ENCODE data around the gene F2.

Gene F2

GRCh38 chr11:46759196-46759595 lies 40.2 kb downstream of the F2 start:
- Histone ChIP-seq H3K27ac (ENCODE audit: low read depth, low read length) (no peak overlapping the region), H3K27me3 (ENCODE audit: control insufficient read depth in 5 of 5, insufficient read depth in 4 of 5, low read length in 5 of 5) (no peaks in the 10 kb centered on the region), H3K9me3 (ENCODE audit: control insufficient read depth in 5 of 5, low read length in 5 of 5) (no peaks in the 10 kb centered on the region), H3K9ac (ENCODE audit: low read length in 5 of 5) (no peak overlapping the region), H3K4me1 (ENCODE audit: control insufficient read depth in 5 of 5, insufficient read depth in 5 of 5, low read length in 5 of 5) (no peaks in the 10 kb centered on the region), H3K4me3 (ENCODE audit: low read depth in 1 of 5, low read length in 5 of 5) (no peak overlapping the region), H3K36me3 (ENCODE audit: control insufficient read depth in 5 of 5, insufficient read depth in 5 of 5, low read length in 5 of 5) (peaks cover 56 to 91% (median 80%) of the 10 kb centered on the region in 5 donors)

GRCh38 chr11:46760429-46761128 lies 41.6 kb downstream of the F2 start:
- no peaks in the 10 kb centered on the region for H3K9me3 ChIP-seq (ENCODE audit: control insufficient read depth in 5 of 5, low read length in 5 of 5)
- no peaks in the 10 kb centered on the region for H3K4me1 ChIP-seq (ENCODE audit: control insufficient read depth in 5 of 5, insufficient read depth in 5 of 5, low read length in 5 of 5)
- H3K9ac ChIP-seq (ENCODE audit: low read length in 5 of 5) = no peak overlapping the region
- H3K27me3 ChIP-seq (ENCODE audit: control insufficient read depth in 5 of 5, insufficient read depth in 4 of 5, low read length in 5 of 5) = no peaks in the 10 kb centered on the region
- no peak overlapping the region for H3K4me3 ChIP-seq (ENCODE audit: low read depth in 1 of 5, low read length in 5 of 5)
- H3K36me3 ChIP-seq (ENCODE audit: control insufficient read depth in 5 of 5, insufficient read depth in 5 of 5, low read length in 5 of 5) = peaks cover 60 to 85% (median 77%) of the 10 kb centered on the region in 5 donors
- H3K27ac ChIP-seq (ENCODE audit: low read depth, low read length) = no peak overlapping the region

GRCh38 chr11:46761807-46762206 lies 42.8 kb downstream of the F2 start:
- Histone ChIP-seq H3K36me3 (ENCODE audit: control insufficient read depth in 5 of 5, insufficient read depth in 5 of 5, low read length in 5 of 5) (peaks cover 63 to 81% (median 67%) of the 10 kb centered on the region in 5 donors), H3K27ac (ENCODE audit: low read depth, low read length) (no peak overlapping the region)

DNA sequence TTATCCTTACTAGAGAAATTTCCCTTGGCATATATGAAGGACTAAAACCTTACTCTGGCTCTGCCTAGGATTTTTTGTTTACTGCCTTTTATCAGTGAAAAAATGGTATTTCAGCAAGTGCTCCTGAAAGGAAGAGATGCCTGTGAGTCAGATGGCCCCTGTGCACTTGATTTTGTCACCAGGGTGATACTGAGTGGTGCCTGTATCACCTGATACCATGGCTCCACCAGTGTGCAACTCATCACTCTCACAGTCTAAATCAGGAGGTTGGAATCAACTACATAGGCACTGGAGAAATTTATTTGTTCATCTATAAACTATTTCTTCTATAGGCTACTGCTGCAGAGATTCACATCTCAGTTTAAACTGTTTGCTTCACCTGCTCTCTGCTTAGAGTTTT lies 43.2 kb downstream of the F2 start:
- Histone ChIP-seq H3K4me1 (ENCODE audit: control insufficient read depth in 5 of 5, insufficient read depth in 5 of 5, low read length in 5 of 5) (no peaks in the 10 kb centered on the region), H3K9me3 (ENCODE audit: control insufficient read depth in 5 of 5, low read length in 5 of 5) (no peaks in the 10 kb centered on the region), H3K9ac (ENCODE audit: low read length in 5 of 5) (no peak overlapping the region), H3K27me3 (ENCODE audit: control insufficient read depth in 5 of 5, insufficient read depth in 4 of 5, low read length in 5 of 5) (no peaks in the 10 kb centered on the region), H3K36me3 (ENCODE audit: control insufficient read depth in 5 of 5, insufficient read depth in 5 of 5, low read length in 5 of 5) (peaks cover 63 to 81% (median 64%) of the 10 kb centered on the region in 5 donors), H3K4me3 (ENCODE audit: low read depth in 1 of 5, low read length in 5 of 5) (no peak overlapping the region), H3K27ac (ENCODE audit: low read depth, low read length) (no peak overlapping the region)

More at GRCh38 chr11:46761807-46762206, 42.8 kb downstream of the F2 start:
- Histone ChIP-seq H3K4me3 (ENCODE audit: low read depth in 1 of 5, low read length in 5 of 5) (no peak overlapping the region), H3K27me3 (ENCODE audit: control insufficient read depth in 5 of 5, insufficient read depth in 4 of 5, low read length in 5 of 5) (no peaks in the 10 kb centered on the region), H3K4me1 (ENCODE audit: control insufficient read depth in 5 of 5, insufficient read depth in 5 of 5, low read length in 5 of 5) (no peaks in the 10 kb centered on the region), H3K9me3 (ENCODE audit: control insufficient read depth in 5 of 5, low read length in 5 of 5) (no peaks in the 10 kb centered on the region), H3K9ac (ENCODE audit: low read length in 5 of 5) (no peak overlapping the region)

DNA sequence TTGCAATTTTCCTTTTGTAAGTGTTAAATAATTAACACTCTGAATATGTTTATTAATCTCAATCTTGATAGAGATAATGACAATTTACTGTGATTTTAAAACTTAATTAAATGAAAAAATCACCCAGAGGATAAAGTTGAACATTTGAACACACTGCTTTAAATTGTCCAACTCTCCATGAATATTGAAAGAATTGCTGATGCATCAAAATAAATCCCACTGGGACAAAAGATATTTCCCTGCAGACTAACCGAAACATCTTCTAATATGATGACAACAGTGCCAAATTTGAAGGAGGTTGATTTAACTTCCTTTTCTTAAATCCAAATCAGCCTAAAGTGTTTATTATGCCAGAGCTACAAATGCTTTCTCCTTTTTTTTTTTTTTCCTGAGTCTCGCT lies 47.6 kb downstream of the F2 start:
- Histone ChIP-seq H3K4me3 (ENCODE audit: low read depth in 1 of 5, low read length in 5 of 5) (no peak overlapping the region), H3K36me3 (ENCODE audit: control insufficient read depth in 5 of 5, insufficient read depth in 5 of 5, low read length in 5 of 5) (peaks cover 47 to 78% (median 54%) of the 10 kb centered on the region in 5 donors), H3K9me3 (ENCODE audit: control insufficient read depth in 5 of 5, low read length in 5 of 5) (no peaks in the 10 kb centered on the region), H3K9ac (ENCODE audit: low read length in 5 of 5) (no peak overlapping the region), H3K27ac (ENCODE audit: low read depth, low read length) (no peak overlapping the region), H3K27me3 (ENCODE audit: control insufficient read depth in 5 of 5, insufficient read depth in 4 of 5, low read length in 5 of 5) (no peaks in the 10 kb centered on the region), H3K4me1 (ENCODE audit: control insufficient read depth in 5 of 5, insufficient read depth in 5 of 5, low read length in 5 of 5) (no peaks in the 10 kb centered on the region)

DNA sequence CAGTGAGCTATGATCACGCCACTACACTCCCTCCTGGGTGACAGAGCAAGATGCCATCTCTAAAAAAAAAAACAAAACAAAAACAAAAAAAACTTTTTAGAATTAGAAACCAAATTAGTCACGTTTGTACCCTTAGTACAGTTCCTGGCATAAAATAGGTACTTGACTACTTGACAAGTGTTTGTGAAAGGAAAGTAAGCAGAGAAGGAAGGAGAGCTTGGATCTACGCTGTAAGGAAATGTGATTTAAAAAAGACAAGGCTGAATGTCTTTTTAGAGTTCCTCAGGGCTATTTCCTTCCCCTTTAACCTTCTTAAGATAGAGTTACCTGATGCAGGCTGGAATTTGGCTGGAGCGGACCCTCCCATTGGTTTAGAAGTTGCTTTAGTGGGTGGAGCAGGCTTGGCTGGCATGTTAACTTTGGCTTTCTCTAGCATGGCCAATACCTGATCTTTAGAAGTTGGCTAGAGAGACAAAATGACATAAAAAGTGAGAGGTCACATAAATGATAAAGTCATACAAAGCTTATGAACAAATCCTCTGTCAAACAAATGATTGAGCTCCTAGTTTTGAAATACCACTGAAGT lies 50.7 kb downstream of the F2 start:
- no peaks in the 10 kb centered on the region for H3K9me3 ChIP-seq (ENCODE audit: control insufficient read depth in 5 of 5, low read length in 5 of 5)
- H3K27ac ChIP-seq (ENCODE audit: low read depth, low read length) = no peak overlapping the region
- peaks cover 21 to 55% (median 35%) of the 10 kb centered on the region in 5 donors for H3K36me3 ChIP-seq (ENCODE audit: control insufficient read depth in 5 of 5, insufficient read depth in 5 of 5, low read length in 5 of 5)

GRCh38 chr11:46776878-46777277 lies 57.9 kb downstream of the F2 start:
- H3K9me3 ChIP-seq (ENCODE audit: control insufficient read depth in 5 of 5, low read length in 5 of 5) = no peaks in the 10 kb centered on the region
- no peak overlapping the region for H3K9ac ChIP-seq (ENCODE audit: low read length in 5 of 5)
- H3K36me3 ChIP-seq (ENCODE audit: control insufficient read depth in 5 of 5, insufficient read depth in 5 of 5, low read length in 5 of 5) = peaks cover 36 to 56% (median 52%) of the 10 kb centered on the region in 5 donors
- no peaks in the 10 kb centered on the region for H3K4me1 ChIP-seq (ENCODE audit: control insufficient read depth in 5 of 5, insufficient read depth in 5 of 5, low read length in 5 of 5)
- H3K4me3 ChIP-seq (ENCODE audit: low read depth in 1 of 5, low read length in 5 of 5) = no peak overlapping the region
- no peak overlapping the region for H3K27ac ChIP-seq (ENCODE audit: low read depth, low read length)
- no peaks in the 10 kb centered on the region for H3K27me3 ChIP-seq (ENCODE audit: control insufficient read depth in 5 of 5, insufficient read depth in 4 of 5, low read length in 5 of 5)

More for the DNA sequence above, 50.7 kb downstream of the F2 start:
- Histone ChIP-seq H3K9ac (ENCODE audit: low read length in 5 of 5) (no peak overlapping the region), H3K4me3 (ENCODE audit: low read depth in 1 of 5, low read length in 5 of 5) (no peak overlapping the region), H3K4me1 (ENCODE audit: control insufficient read depth in 5 of 5, insufficient read depth in 5 of 5, low read length in 5 of 5) (no peaks in the 10 kb centered on the region), H3K27me3 (ENCODE audit: control insufficient read depth in 5 of 5, insufficient read depth in 4 of 5, low read length in 5 of 5) (no peaks in the 10 kb centered on the region)

DNA sequence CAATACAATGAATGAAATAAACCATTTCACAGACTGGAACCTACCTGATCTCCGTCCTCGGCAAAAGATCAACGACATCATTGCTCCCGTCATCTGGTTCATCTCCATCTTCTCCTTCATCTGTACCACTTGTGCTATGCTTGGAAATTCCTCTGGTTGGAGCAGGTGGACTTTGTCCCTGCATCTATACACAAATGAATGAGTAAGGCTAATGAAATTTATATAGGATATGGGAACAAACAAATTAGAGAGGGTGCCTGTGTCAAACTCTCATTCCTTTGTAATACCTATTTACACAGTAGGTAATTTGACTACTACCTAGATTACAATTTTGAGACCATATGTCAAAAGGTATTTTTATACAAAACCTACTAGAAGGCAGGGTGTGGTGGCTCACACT lies 59.4 kb downstream of the F2 start:
- H3K36me3 ChIP-seq (ENCODE audit: control insufficient read depth in 5 of 5, insufficient read depth in 5 of 5, low read length in 5 of 5) = peaks cover 41 to 60% (median 55%) of the 10 kb centered on the region in 5 donors
- no peak overlapping the region for H3K27ac ChIP-seq (ENCODE audit: low read depth, low read length)
- no peak overlapping the region for H3K9ac ChIP-seq (ENCODE audit: low read length in 5 of 5)
- no peaks in the 10 kb centered on the region for H3K9me3 ChIP-seq (ENCODE audit: control insufficient read depth in 5 of 5, low read length in 5 of 5)
- no peak overlapping the region for H3K4me3 ChIP-seq (ENCODE audit: low read depth in 1 of 5, low read length in 5 of 5)
- no peaks in the 10 kb centered on the region for H3K4me1 ChIP-seq (ENCODE audit: control insufficient read depth in 5 of 5, insufficient read depth in 5 of 5, low read length in 5 of 5)
- no peaks in the 10 kb centered on the region for H3K27me3 ChIP-seq (ENCODE audit: control insufficient read depth in 5 of 5, insufficient read depth in 4 of 5, low read length in 5 of 5)
